Nephron progenitor cell (in vitro differentiated cells): ENCODE results near the gene HPCAL1.
"Not testable (repeated sequence)": the region's sequence is repeated elsewhere in the genome, so short reads cannot be mapped to it uniquely, and the experiment has no call there.

Source experiments
- DNase-seq: peaks from one replicate; pipeline ENCODE4 v3.0.0; 2021
- H3K27ac Mint-ChIP-seq: 2 replicates; pipeline ENCODE4 v1.8.0; 2021; ENCODE audit warnings: mild to moderate bottlenecking, moderate library complexity, mixed read lengths
- H3K27me3 Mint-ChIP-seq: 2 replicates; pipeline ENCODE4 v1.8.0; 2021; ENCODE audit warnings: mild to moderate bottlenecking, low read depth, mixed read lengths; ENCODE audit not compliant: poor library complexity
- H3K36me3 Mint-ChIP-seq: 2 replicates; pipeline ENCODE4 v1.8.0; 2021; ENCODE audit warnings: low read depth, mixed read lengths
- H3K4me1 Mint-ChIP-seq: 2 replicates; pipeline ENCODE4 v1.8.0; 2021; ENCODE audit warnings: mixed read lengths
- H3K4me3 Mint-ChIP-seq: 2 replicates; pipeline ENCODE4 v1.8.0; 2021; ENCODE audit warnings: mild to moderate bottlenecking, moderate library complexity, mixed read lengths
- H3K9me3 Mint-ChIP-seq: 2 replicates; pipeline ENCODE4 v1.8.0; 2021; ENCODE audit warnings: mild to moderate bottlenecking, moderate library complexity, mixed read lengths
- CTCF ChIP-seq: fragments of 200-600 bp; sonication (generic); IDR thresholded peaks from 2 replicates; pipeline ENCODE4 v1.5.0; 2021; ENCODE audit warnings: antibody characterized with exemption

The HPCAL1 gene

GRCh38 chr2:10452312-10452711, 149.6 kb downstream of the HPCAL1 start:
- Mint-ChIP-seq H3K27me3 (no peaks in the 10 kb centered on the region), H3K4me1 (peaks cover 58% of the 10 kb centered on the region), H3K27ac (no peak overlapping the region), H3K4me3 (no peak overlapping the region), H3K36me3 (no peaks in the 10 kb centered on the region), H3K9me3 (no peaks in the 10 kb centered on the region)
- no peak for TF ChIP-seq CTCF
- no peak for DNase-seq

- no peak for TF ChIP-seq CTCF
- Mint-ChIP-seq H3K27me3 (no peaks in the 10 kb centered on the region), H3K4me3 (no peak overlapping the region), H3K4me1 (peaks cover 55% of the 10 kb centered on the region), H3K36me3 (no peaks in the 10 kb centered on the region), H3K27ac (no peak overlapping the region), H3K9me3 (no peaks in the 10 kb centered on the region)
- no peak for DNase-seq
These were observed 150.5 kb downstream of the HPCAL1 start for GRCh38 chr2:10452956-10453904.

GRCh38 chr2:10453905-10454298, 151.2 kb downstream of the HPCAL1 start:
- Mint-ChIP-seq H3K27me3 (no peaks in the 10 kb centered on the region), H3K9me3 (no peaks in the 10 kb centered on the region), H3K4me3 (no peak overlapping the region), H3K4me1 (peaks cover 56% of the 10 kb centered on the region), H3K36me3 (no peaks in the 10 kb centered on the region), H3K27ac (no peak overlapping the region)
- DNase-seq: no peak
- TF ChIP-seq CTCF: no peak

- Mint-ChIP-seq H3K27me3 (no peaks in the 10 kb centered on the region), H3K4me1 (peaks cover 53% of the 10 kb centered on the region), H3K27ac (peak overlapping the region; percentile 57), H3K36me3 (no peaks in the 10 kb centered on the region), H3K9me3 (no peaks in the 10 kb centered on the region), H3K4me3 (no peak overlapping the region)
- DNase-seq: no peak
- no peak for TF ChIP-seq CTCF
These were observed 151.8 kb downstream of the HPCAL1 start for GRCh38 chr2:10454505-10454904.

GRCh38 chr2:10457195-10457594, 154.5 kb downstream of the HPCAL1 start:
- not testable (repeated sequence) for DNase-seq, H3K4me3 Mint-ChIP-seq, H3K36me3 Mint-ChIP-seq, H3K27ac Mint-ChIP-seq, H3K27me3 Mint-ChIP-seq, H3K9me3 Mint-ChIP-seq
- H3K4me1 Mint-ChIP-seq: peaks cover 35% of the 10 kb centered on the region

- H3K9me3 Mint-ChIP-seq: no peaks in the 10 kb centered on the region
These were observed 155.3 kb downstream of the HPCAL1 start for GRCh38 chr2:10457846-10458598.

More at GRCh38 chr2:10457846-10458598, 155.3 kb downstream of the HPCAL1 start:
- peaks cover 35% of the 10 kb centered on the region for H3K4me1 Mint-ChIP-seq
- H3K27ac Mint-ChIP-seq: no peak overlapping the region
- no peaks in the 10 kb centered on the region for H3K36me3 Mint-ChIP-seq
- H3K27me3 Mint-ChIP-seq: no peaks in the 10 kb centered on the region
- no peak for DNase-seq
- TF ChIP-seq CTCF: no peak
- no peak overlapping the region for H3K4me3 Mint-ChIP-seq
